IMR-90 (cell line): ENCODE measurements around the gene RHBDL3. TPM values are rescaled to one million over a fixed set of nuclear protein-coding genes. Genes with fewer than 3 reads are reported as not detected.

ENCODE experiments used
- ATAC-seq: fragments of 200-7000 bp; cut with Tn5 transposase; 2 replicates; pipeline ENCODE4 v1.9.1; 2020; ENCODE audit warnings: low read depth, mild to moderate bottlenecking, moderate library complexity
- BruUV-seq: library from RNA; stranded (reverse); fragments of 400-500 nt; replicated peaks from 2 replicates; lab custom pipeline; 2021; lab: Mats Ljungman, UMichigan
- CTCF ChIA-PET: fragments of 300-600 bp; formaldehyde crosslinking; extraction: SDS; loops from one replicate; lab custom pipeline; 2021; ENCODE audit warnings: antibody characterized with exemption; lab: Yijun Ruan, JAX
- POLR2A ChIA-PET: fragments of 300-600 bp; sonication (Branson Sonifier 250); formaldehyde crosslinking; loops from one replicate; lab custom pipeline; 2022; ENCODE audit warnings: antibody characterized with exemption; ENCODE audit not compliant: unreplicated experiment; lab: Charles Lee
- DNase-seq: peaks from one replicate; pipeline ENCODE4 v3.0.0; 2013
- H2AFZ ChIP-seq: replicated peaks from 2 replicates; pipeline ENCODE3; 2013; ENCODE audit warnings: low read length, mild to moderate bottlenecking; ENCODE audit not compliant: poor library complexity
- H2AK5ac ChIP-seq: 2 replicates; pipeline ENCODE4 v1.6.1; 2013; ENCODE audit warnings: low read depth, low read length, inconsistent platforms
- H2AK9ac ChIP-seq: replicated peaks from 2 replicates; pipeline ENCODE3; 2013; ENCODE audit warnings: mild to moderate bottlenecking, low read depth, low read length, moderate library complexity; ENCODE audit not compliant: poor library complexity
- H2BK120ac ChIP-seq: 2 replicates; pipeline ENCODE4 v1.6.1; 2013; ENCODE audit warnings: low read depth, low read length, inconsistent platforms
- H2BK15ac ChIP-seq: 3 replicates; pipeline ENCODE4 v1.6.1; 2013; ENCODE audit warnings: low read depth, low read length, inconsistent platforms
- H2BK20ac ChIP-seq: 2 replicates; pipeline ENCODE4 v1.6.1; 2013; ENCODE audit warnings: low read depth, mild to moderate bottlenecking, inconsistent platforms, low read length, moderate library complexity
- H2BK5ac ChIP-seq: 2 replicates; pipeline ENCODE4 v1.6.1; 2013; ENCODE audit warnings: mild to moderate bottlenecking, low read depth, low read length, inconsistent platforms; ENCODE audit not compliant: poor library complexity, severe bottlenecking
- H3K14ac ChIP-seq: replicated peaks from 2 replicates; pipeline ENCODE4 v1.6.1; 2013; ENCODE audit warnings: low read depth, low read length, inconsistent platforms
- H3K18ac ChIP-seq: 2 replicates; pipeline ENCODE4 v1.6.1; 2013; ENCODE audit warnings: low read depth, low read length, control low read depth
- H3K23ac ChIP-seq: 2 replicates; pipeline ENCODE4 v1.6.1; 2013; ENCODE audit warnings: low read depth, low read length, inconsistent platforms
- H3K27ac ChIP-seq: 2 replicates; pipeline ENCODE4 v1.5.1; 2013; ENCODE audit warnings: mild to moderate bottlenecking, control low read depth, low read length; ENCODE audit not compliant: insufficient read depth
- H3K27me3 ChIP-seq: 2 replicates; pipeline ENCODE4 v1.6.1; 2013; ENCODE audit warnings: low read length; ENCODE audit not compliant: control insufficient read depth, insufficient read depth
- H3K36me3 ChIP-seq: 2 replicates; pipeline ENCODE4 v1.6.1; 2013; ENCODE audit warnings: low read length, mixed read lengths; ENCODE audit not compliant: control insufficient read depth, insufficient read depth
- H3K4ac ChIP-seq: 2 replicates; pipeline ENCODE4 v1.6.1; 2013; ENCODE audit warnings: low read depth, low read length, inconsistent platforms
- H3K4me1 ChIP-seq: 2 replicates; pipeline ENCODE4 v1.6.1; 2013; ENCODE audit warnings: low read length, mixed read lengths; ENCODE audit not compliant: control insufficient read depth, insufficient read depth
- H3K4me2 ChIP-seq: 2 replicates; pipeline ENCODE4 v1.6.1; 2013; ENCODE audit warnings: low read depth, mild to moderate bottlenecking, control low read depth, low read length, moderate library complexity
- H3K4me3 ChIP-seq: 2 replicates; pipeline ENCODE4 v1.5.1; 2013; ENCODE audit warnings: low read depth, mild to moderate bottlenecking, control low read depth, low read length, moderate library complexity; ENCODE audit not compliant: insufficient read depth
- H3K56ac ChIP-seq: 2 replicates; pipeline ENCODE4 v1.6.1; 2013; ENCODE audit warnings: low read length, inconsistent platforms; ENCODE audit not compliant: insufficient read depth; ENCODE audit errors: extremely low read depth
- H3K79me1 ChIP-seq, 2 experiments: 2 replicates each; pipeline ENCODE4 v1.6.1; 2013; ENCODE audit warnings: low read length in 2 of 2, inconsistent platforms in 1 of 2, low read depth in 1 of 2
- H3K9ac ChIP-seq: 2 replicates; pipeline ENCODE4 v1.6.1; 2013; ENCODE audit warnings: low read depth, low read length, control low read depth
- H3K9me1 ChIP-seq: 2 replicates; pipeline ENCODE4 v1.6.1; 2013; ENCODE audit warnings: low read length, inconsistent platforms; ENCODE audit not compliant: insufficient read depth
- H3K9me3 ChIP-seq: 2 replicates; pipeline ENCODE4 v1.6.1; 2013; ENCODE audit warnings: low read length; ENCODE audit not compliant: control insufficient read depth, insufficient read depth
- H4K20me1 ChIP-seq: 2 replicates; pipeline ENCODE4 v1.6.1; 2013; ENCODE audit warnings: low read length, inconsistent platforms; ENCODE audit not compliant: insufficient read depth
- H4K5ac ChIP-seq: 2 replicates; pipeline ENCODE4 v1.6.1; 2013; ENCODE audit warnings: mild to moderate bottlenecking, low read depth, low read length, control low read depth
- H4K8ac ChIP-seq, 2 experiments: 2 replicates each; pipeline ENCODE4 v1.6.1; 2013; ENCODE audit warnings: low read depth in 2 of 2, low read length in 2 of 2, control low read depth in 1 of 2, inconsistent platforms in 1 of 2
- H4K91ac ChIP-seq: 2 replicates; pipeline ENCODE4 v1.6.1; 2013; ENCODE audit warnings: low read depth, low read length, inconsistent platforms; ENCODE audit not compliant: insufficient read depth
- CEBPB ChIP-seq: IDR thresholded peaks from 2 replicates; pipeline ENCODE4 v1.6.1; 2012; ENCODE audit warnings: low read depth, low read length, improper control_type of control experiment
- CHD1 ChIP-seq: IDR thresholded peaks from 2 replicates; pipeline ENCODE4 v1.6.1; 2012; ENCODE audit warnings: low read depth, low read length, improper control_type of control experiment
- WGBS, 2 experiments: methylation state at CpG; one replicate each; pipeline versions ENCODE4 v1.1.5 to v1.1.7; 2013; ENCODE audit warnings: missing lambda C conversion rate in 2 of 2; ENCODE audit not compliant: insufficient read length in 1 of 2; ENCODE audit errors: extremely low coverage in 2 of 2; 5-methylcytosine and 5-hydroxymethylcytosine counted together
- dilution Hi-C: fragments of 300-500 bp; cut with HindIII; formaldehyde crosslinking; loops from one replicate; pipeline ENCODE4 v1.14.3; 2018; ENCODE audit warnings: low sequenced_read_pairs; ENCODE audit not compliant: unreplicated experiment
- in situ Hi-C: fragments of 300-500 bp; cut with MboI; formaldehyde crosslinking; loops from 3 replicates; pipeline ENCODE4 v1.14.3; 2019; ENCODE audit warnings: low sequenced_read_pairs, inconsistent platforms, mixed read lengths
- intact Hi-C: fragments of 100-400 bp; cut with micrococcal nuclease; formaldehyde crosslinking; loops from 2 replicates; pipeline ENCODE4 v1.10.0; 2022
- polyA plus RNA-seq, 3 experiments: library from polyadenylated mRNA; depleted of rRNA; stranded (reverse); fragments of >200 nt; gene quantifications; 2 replicates each; pipeline ENCODE4 v1.2.3, GENCODE V29; 2012; ENCODE audit warnings: low replicate concordance in 1 of 3
- total RNA-seq: library from RNA; depleted of rRNA; stranded (reverse); fragments of >200 nt; gene quantifications from 2 replicates; pipeline ENCODE4 v1.2.3, GENCODE V29; 2012

Gene RHBDL3
- total and polyA plus RNA-seq, 2 of the 4 experiments (the other 2 are of a cell fraction): 0.09 to 0.18 TPM

DNA sequence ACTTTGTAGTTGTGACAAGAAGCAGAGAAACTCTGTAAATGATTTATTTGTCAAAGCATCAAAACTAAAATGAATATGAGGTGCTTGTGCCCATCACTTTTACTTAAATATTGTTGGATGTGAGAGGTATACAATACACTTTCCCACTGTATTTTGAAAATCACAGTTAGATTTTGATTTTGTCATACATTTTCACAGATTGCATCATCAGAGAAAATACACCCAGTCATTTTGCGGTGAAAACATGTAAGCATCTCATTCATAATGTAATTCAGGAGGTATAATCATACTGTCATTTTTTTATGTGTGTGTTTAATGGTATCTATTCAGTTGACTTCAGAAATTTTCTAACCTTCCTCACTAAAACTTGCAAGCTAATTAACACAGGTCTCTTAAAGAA, 95.6 kb downstream of the RHBDL3 start:
- H3K4me3 ChIP-seq: no peak overlapping the region
- no peak overlapping the region for H3K27ac ChIP-seq
- no peak overlapping the region for H2BK15ac ChIP-seq
- no peak overlapping the region for H2BK20ac ChIP-seq
- no peak overlapping the region for H3K56ac ChIP-seq
- no peaks in the 10 kb centered on the region for H3K9me3 ChIP-seq
- ChIA-PET CTCF (no interaction called here), POLR2A (no interaction called here)
- H3K79me1 ChIP-seq: peaks cover 29 to 61% of the 10 kb centered on the region in 2 experiments
- no peak overlapping the region for H3K23ac ChIP-seq
- no peak overlapping the region for H3K18ac ChIP-seq
- no peak for ATAC-seq
- no peak overlapping the region for H3K4ac ChIP-seq
- in situ Hi-C loops (no loop called here), dilution Hi-C loops (no loop called here), intact Hi-C loops (loop anchor here (2.0 kb wide), 1 partner anchor 16 kb away; no protein-coding TSS in a partner anchor)
- no peak overlapping the region for H3K14ac ChIP-seq
- no peak overlapping the region for H4K91ac ChIP-seq
- H3K27me3 ChIP-seq: no peaks in the 10 kb centered on the region
- no peak overlapping the region for H2AK9ac ChIP-seq
- H4K20me1 ChIP-seq: peaks cover 66% of the 10 kb centered on the region
- peaks cover 64% of the 10 kb centered on the region for H3K36me3 ChIP-seq
- no peak for DNase-seq
- no peaks in the 10 kb centered on the region for H3K4me1 ChIP-seq
- no peak overlapping the region for H3K9ac ChIP-seq
- H2AFZ ChIP-seq: no peak overlapping the region
- H3K9me1 ChIP-seq: 0 out of 2 replicates have a peak, but pooled peaks cover 2% of the 10 kb centered on the region
- H4K5ac ChIP-seq: no peak overlapping the region
- peak; percentile 70 for TF ChIP-seq CEBPB
- no peak for TF ChIP-seq CHD1
- no TSS peak for BruUV-seq
- H2BK5ac ChIP-seq: no peak overlapping the region
- WGBS, 2 experiments: no CpG with 5 or more reads among the region's 1 CpG
- no peak overlapping the region for H3K4me2 ChIP-seq
- no peak overlapping the region for H2BK120ac ChIP-seq
- no peak overlapping the region for H2AK5ac ChIP-seq
- H4K8ac ChIP-seq: no peak overlapping the region
